ENCODE measurements around the gene RNU5B-1.

RNU5B-1 gene

GRCh38 chr15:65289261-65289854, 15.1 kb upstream of the RNU5B-1 start:
- no peak for DNase-seq

DNA sequence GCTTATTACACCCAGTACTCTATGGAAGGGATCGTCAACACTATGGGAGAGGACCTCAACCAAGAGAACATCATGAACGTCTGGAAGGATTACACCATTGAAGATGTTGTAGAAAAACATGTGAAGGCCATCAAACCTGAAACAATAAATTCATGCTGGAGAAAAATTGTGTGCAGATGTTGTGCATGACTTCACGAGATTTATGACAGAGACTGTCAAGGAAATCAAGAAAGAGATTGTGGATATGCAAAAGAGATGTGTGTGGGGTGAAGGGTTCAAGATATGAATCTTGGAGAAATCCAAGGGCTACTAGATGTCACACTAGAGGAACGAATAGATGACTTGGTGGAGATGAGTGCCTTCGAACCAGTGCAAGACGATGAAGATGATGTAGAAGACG, 14.2 kb upstream of the RNU5B-1 start:
- DNase-seq = no peak

DNA sequence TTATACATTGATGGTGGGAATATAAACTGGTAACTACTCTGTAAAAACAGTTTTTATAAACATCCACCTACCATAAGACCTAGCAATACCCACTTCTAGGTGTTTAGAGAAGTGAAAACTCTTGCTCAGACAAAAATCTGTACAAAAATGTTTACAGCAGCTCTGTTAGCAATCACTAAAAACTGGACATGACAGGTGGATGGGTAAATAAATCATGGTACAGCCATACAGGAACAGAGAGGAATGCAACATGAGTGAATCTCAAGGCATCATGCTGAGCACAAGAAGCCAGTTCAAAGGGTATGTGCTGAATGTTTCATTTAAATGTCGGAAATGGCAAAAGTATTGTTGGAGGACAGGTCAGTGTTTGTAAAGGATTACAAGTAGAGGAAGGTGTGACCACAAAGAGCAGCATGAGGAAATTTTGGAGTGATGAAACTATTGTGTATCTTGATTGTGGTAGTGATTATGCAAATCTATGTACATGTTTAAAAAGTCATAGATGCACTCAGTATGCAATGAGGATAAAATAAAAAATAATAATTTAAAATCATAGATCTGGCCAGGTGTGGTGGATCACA, 11.4 kb upstream of the RNU5B-1 start:
- DNase-seq = no peak

GRCh38 chr15:65298731-65299130, 5.7 kb upstream of the RNU5B-1 start:
- no peak for DNase-seq

GRCh38 chr15:65300924-65301441, 3.5 kb upstream of the RNU5B-1 start:
- DNase-seq = no peak

DNA sequence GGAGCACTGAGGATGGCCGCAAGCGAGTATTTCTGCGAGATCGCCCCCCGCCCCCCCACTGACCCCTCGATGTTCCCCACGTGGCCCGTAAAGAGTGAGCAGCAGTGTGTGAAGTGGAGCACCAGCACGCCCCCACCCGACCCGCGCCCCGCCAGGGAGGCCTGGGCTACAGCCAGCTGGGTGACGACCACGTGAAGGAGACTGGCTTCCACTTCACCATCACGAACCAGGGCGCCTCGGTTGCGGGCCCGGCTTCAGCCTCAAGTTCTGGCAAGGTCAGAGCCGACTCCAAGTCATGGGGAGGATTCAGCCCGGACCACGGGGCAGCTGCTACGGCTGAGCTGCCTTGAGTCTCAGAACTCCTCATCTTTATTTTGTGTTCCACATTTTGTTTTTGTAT, 2.4 kb upstream of the RNU5B-1 start:
- DNase-seq = no peak

- DNase-seq = no peak
Observed at GRCh38 chr15:65303687-65304380, 643 bp upstream of the RNU5B-1 start.

DNA sequence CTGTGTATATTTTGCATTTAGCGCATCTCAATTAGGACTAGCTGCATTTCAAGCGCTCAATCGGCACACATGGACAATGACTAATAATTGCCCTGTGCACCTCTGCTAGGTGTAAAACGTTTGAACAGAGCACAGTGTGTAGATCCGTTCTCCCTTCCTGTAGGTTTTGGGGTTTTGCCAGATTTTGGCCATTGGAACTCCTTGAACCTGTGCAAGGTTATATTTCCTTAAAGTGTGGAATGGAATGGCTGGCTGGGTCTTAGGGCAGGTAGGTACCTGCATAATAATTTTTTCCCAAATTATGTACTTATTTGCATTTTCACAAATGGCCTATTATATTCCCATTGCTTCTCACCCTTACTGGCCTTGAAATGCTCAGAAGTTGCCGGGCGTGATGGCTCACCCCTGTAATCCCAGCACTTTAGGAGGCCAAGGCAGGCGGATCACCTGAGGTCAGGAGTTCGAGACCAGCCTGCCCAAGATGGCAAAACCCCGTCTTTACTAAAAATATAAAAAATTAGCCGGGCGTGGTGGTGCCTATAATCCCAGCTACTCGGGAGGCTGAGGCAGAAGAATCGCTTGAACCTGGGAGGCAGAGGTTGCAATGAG, 777 bp downstream of the RNU5B-1 start:
- no peak for DNase-seq

- DNase-seq = no peak
Observed at GRCh38 chr15:65305776-65306175, 1.3 kb downstream of the RNU5B-1 start.

DNA sequence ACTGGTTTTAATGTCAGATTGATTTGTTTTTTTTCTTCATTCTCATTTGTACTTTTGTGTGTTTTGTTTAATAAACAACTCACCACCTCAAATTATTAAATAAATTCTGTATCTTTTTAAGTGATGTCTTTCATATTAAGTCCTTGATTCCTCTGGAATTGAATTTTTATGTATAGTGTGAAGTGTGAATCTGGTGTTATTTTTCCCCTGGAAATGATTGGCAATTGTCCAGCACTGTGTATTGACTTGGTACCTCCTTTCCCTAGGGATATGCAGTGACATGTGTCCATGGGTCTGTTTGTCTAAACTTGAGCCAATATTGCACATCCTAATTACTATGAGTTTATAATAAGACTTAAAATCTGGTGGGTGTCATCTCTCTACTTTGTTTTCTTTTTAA, 2.1 kb downstream of the RNU5B-1 start:
- DNase-seq = no peak

- DNase-seq = no peak
Observed at GRCh38 chr15:65307978-65308377, 3.5 kb downstream of the RNU5B-1 start.

GRCh38 chr15:65309882-65310418, 5.5 kb downstream of the RNU5B-1 start:
- no peak for DNase-seq

- DNase-seq = no peak
Observed at GRCh38 chr15:65310431-65311137, 6.1 kb downstream of the RNU5B-1 start.

DNA sequence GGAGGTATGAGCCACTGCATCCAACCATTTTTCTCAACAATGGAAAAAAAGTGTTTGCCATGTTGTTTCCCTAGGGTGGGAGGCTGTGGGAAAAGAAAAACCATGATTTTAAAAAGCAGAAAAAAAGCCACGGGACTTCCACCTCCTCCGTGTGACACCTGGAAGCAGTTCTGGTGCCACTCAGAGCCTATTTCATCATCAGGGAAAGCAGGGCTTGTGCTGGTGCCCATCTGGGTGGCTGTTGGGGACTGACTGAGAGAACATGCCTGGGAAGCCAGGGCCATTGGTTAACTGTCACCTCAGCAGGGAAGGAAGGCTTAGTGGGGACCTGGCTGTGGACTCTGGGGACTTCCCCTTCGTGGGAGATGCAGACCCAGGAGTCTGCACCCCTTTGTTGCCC, 7.3 kb downstream of the RNU5B-1 start:
- DNase-seq = no peak

GRCh38 chr15:65312400-65312916, 8.0 kb downstream of the RNU5B-1 start:
- DNase-seq = no peak

DNA sequence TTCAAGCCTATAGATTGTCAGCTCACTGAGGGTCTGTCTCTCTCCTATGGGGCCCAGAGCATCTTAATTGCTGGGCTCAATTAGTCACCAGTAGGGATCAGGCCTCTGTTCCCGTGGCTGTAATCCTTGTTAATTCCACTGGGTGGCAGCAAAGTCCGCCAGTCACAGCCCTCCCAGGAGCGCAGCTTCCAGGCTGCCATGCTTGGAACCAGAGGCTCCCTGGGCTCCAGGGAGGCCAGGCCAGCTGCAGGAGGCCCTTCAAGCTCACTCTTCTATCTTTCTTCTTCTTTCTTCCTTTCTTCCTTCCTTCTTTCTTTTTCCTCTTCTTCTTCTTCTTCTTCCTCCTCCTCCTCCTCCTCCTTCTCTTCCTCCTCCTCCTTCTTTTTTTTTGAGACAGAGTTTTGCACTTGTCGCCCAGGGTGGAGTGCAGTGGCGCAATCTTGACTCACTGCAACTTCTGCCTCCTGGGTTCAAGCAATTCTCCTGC, 14.4 kb downstream of the RNU5B-1 start:
- DNase-seq = peak; percentile 14 to 26

DNA sequence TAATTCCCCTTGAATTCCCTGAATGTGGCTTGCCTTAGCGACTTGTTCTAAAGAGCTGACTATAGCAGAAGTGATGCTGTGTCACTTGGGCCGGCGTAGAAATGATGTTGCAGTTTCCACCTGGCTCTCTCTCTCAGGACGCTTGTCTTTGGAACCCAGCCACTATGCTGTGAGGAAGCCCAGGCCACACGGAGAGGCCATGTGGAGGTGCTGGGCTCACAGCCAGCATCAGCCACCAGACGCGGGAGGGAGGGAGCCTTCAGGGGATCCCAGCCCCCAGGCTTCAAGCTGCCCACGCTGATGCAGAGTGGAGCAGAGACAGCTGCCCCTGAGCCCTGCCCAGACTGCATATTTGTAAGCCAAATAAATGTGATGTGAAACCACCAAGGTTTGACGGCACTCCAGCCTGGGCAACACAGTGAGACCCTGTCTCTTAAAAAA, 18.6 kb downstream of the RNU5B-1 start:
- DNase-seq = no peak

- no peak for DNase-seq
Observed at GRCh38 chr15:65326117-65326526, 21.6 kb downstream of the RNU5B-1 start.

DNA sequence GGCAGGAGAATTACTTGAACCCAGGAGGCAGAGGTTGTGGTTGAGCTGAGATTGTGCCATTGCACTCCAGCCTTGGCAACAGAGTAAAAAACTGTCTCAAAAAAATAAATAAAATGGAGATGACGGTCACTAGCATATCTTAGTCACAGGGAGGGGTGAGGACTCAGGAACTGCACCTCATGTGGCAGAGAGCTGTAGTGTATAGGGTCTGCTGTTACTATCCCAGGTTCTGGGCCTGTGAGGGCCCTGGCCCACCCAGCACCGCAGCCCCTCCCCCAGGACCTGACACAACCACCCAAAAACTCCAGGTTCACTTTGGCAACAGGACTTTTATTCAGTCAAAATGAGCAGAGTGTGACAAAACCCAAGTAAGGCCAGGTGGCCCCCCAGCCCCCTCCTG, 22.3 kb downstream of the RNU5B-1 start:
- DNase-seq = no peak

GRCh38 chr15:65327651-65328393, 23.3 kb downstream of the RNU5B-1 start:
- DNase-seq = no peak

DNA sequence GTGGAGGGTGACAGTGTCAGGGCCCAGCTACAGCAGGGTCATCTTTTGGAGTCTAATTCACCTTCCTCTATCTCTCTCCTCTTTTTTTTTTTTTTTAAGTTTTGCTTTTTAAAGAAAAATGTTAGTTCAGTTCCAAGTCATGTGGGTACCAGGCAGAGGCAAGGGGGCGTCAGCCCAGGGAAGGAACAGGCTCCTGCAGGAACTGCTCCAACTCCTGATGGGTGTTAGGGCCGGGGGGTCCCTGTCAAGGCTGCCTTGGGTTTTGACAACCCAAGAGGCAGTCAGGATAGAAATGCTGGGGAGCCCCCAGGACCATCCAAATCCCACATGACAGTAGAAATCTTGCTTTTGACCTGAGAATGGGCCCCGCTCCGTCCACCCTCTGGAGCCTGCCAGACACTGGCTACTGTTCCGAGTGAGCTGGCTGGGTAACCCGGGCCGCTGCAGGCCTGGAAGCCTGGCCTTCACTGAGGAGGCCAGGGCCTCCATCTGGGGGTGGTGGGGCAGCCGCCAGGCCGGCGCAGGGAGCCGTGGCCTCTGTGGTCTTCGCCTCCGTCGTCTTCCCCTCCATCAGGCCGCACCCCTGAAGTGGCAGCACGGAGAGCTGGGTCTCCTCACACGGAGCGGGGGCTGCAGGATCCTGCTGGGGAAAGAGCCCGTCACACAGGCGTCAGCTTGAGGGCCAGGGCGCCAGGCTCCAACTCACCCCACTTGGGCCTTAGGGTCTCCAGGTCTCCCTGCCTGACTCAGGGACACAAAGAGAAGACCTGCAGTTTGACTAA, 24.2 kb downstream of the RNU5B-1 start:
- DNase-seq = no peak

All from NCI-H187 (cell line).